ENCODE results near the gene AP2A2.

- TF ChIP-seq CTCF (IDR thresholded peaks at IDR 0.05) (no peak), EZH2 (IDR thresholded peaks at IDR 0.05; ENCODE audit: borderline replicate concordance, insufficient read depth, low read depth, low read length, poor library complexity, severe bottlenecking) (no peak)
Measured at GRCh38 chr11:914747-915501, 10.7 kb upstream of the AP2A2 start.

Measured in B cell (primary cell).